OCI-LY3 (cell line): ENCODE data around the gene CATSPERZ.

Experiments
- CTCF ChIP-seq: fragments of 200-600, 300-600 bp; sonication (generic); IDR thresholded peaks from 2 replicates; pipeline ENCODE4 v1.5.1; 2014; ENCODE audit warnings: antibody characterized with exemption, low read length, low read depth
- EZH2phosphoT487 ChIP-seq: fragments of 200-600 bp; shearing (Covaris generic); IDR thresholded peaks from 2 replicates; pipeline ENCODE4 v1.6.1; 2018; ENCODE audit warnings: antibody characterized with exemption, mixed run types, low read depth

GRCh38 chr11:64341429-64341828 is 41.3 kb downstream of the CATSPERZ start:
- no peak for TF ChIP-seq CTCF
- no peak for TF ChIP-seq EZH2phosphoT487
